Measurements from ENCODE around the gene AARS2. TPM values are rescaled to one million over a fixed set of nuclear protein-coding genes. Genes with fewer than 3 reads are reported as not detected.

The AARS2 gene
- polyA plus RNA-seq, 2 of the 4 experiments (the other 2 are of a cell fraction): 4.3 to 6.2 TPM

DNA sequence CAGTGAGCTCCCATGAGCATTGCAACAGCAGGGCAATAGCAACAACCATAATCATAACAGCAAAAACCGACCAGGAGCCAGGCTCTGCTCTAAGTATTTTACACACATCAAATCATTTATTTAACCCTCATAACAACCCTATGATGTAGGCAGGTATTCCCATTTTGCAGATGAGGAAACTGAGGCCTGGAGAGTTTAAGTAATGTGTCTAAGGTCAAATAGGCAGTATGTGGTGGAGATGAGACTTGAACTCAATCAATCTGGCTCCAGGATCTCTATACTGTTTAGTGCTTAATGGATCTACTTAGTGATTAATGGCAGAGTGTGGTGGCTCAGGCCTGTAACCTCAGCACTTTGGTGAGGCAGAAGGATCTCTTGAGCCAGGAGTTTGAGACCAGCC is 39.5 kb downstream of the AARS2 start:
- CTCF ChIA-PET: interaction anchor here (1.0 to 2.8 kb wide), 3 partner anchors 15 to 66 kb away, joined by 3 to 12 read pairs (median 6); no protein-coding TSS in a partner anchor

DNA sequence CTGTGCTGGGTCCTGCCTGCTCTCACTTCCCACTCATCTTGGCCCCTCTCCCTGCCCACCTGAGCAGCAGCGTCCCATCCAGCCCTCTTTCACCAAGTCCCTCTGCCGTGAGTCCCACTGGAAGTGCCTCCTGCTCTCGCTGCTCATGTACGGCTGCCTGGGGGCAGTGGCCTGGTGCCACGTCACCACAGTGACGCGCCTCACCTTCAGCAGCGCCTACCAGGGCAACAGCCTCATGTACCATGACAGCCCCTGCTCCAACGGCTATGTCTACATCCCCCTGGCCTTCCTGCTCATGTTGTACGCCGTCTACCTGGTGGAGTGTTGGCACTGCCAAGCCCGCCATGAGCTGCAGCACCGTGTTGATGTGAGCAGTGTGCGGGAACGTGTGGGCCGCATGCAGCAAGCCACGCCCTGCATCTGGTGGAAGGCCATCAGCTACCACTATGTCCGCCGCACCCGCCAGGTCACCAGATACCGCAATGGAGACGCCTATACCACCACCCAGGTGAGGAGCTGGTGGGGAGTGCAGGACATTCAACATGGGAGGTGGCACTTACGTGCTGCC is 40.1 kb downstream of the AARS2 start:
- no peak for TF ChIP-seq EP300 (IDR thresholded peaks at IDR 0.05)
- TF ChIP-seq PHF8 (IDR thresholded peaks at IDR 0.05; ENCODE audit: borderline replicate concordance, low read depth): no peak
- CTCF ChIA-PET: interaction anchor here (1.6 to 1.8 kb wide), 2 partner anchors 16 to 66 kb away, joined by 4 to 6 read pairs; no protein-coding TSS in a partner anchor
- ATAC-seq: no peak
- Histone ChIP-seq H3K9me3 (no peaks in the 10 kb centered on the region), H3K4me1 (no peaks in the 10 kb centered on the region), H3K27ac (no peak overlapping the region), H3K4me3 (no peak overlapping the region), H3K4me2 (no peak overlapping the region)
- 72% methylated on average over 14 of the region's 23 CpGs for WGBS (ENCODE audit: missing lambda C conversion rate)
- POLR2A ChIA-PET: no interaction called here
- DNase-seq (ENCODE audit: low read depth in 1 of 2, low spot score in 1 of 2): no peak
- no peak for FAIRE-seq

More for the DNA sequence above, 39.5 kb downstream of the AARS2 start:
- Histone ChIP-seq H3K4me3 (no peak overlapping the region), H3K4me2 (no peak overlapping the region), H3K27ac (no peak overlapping the region), H3K4me1 (no peaks in the 10 kb centered on the region), H3K9me3 (no peaks in the 10 kb centered on the region)
- ATAC-seq: no peak
- TF ChIP-seq ESRRA (IDR thresholded peaks at IDR 0.05; ENCODE audit: borderline replicate concordance, low read length) (no peak), JUN (IDR thresholded peaks at IDR 0.05) (no peak), HOXB5 (CRISPR knock-in tag; IDR thresholded peaks at IDR 0.05) (no peak), RFX5 (IDR thresholded peaks at IDR 0.05) (no peak), EHF (CRISPR knock-in tag; IDR thresholded peaks at IDR 0.05) (no peak), MAFK (IDR thresholded peaks at IDR 0.05; ENCODE audit: partially characterized antibody) (no peak), POLR2AphosphoS2 (conservative IDR thresholded peaks at IDR 0.05; ENCODE audit: low read length) (no peak), RAD21 (conservative IDR thresholded peaks at IDR 0.05 in 1 of 2, IDR thresholded peaks at IDR 0.05 in 1 of 2) (no peak), HOXB13 (CRISPR knock-in tag; IDR thresholded peaks at IDR 0.05; ENCODE audit: low read depth) (no peak)
- TF ChIP-seq, protein P1, sequence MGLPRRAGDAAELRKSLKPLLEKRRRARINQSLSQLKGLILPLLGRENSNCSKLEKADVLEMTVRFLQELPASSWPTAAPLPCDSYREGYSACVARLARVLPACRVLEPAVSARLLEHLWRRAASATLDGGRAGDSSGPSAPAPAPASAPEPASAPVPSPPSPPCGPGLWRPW (IDR thresholded peaks at IDR 0.05): no peak
- DNase-seq (ENCODE audit: low read depth in 1 of 2, low spot score in 1 of 2): no peak
- POLR2A ChIA-PET: no interaction called here
- WGBS (ENCODE audit: missing lambda C conversion rate): 0% methylated on average over 1 of the region's 1 CpG
- no peak for FAIRE-seq

DNA sequence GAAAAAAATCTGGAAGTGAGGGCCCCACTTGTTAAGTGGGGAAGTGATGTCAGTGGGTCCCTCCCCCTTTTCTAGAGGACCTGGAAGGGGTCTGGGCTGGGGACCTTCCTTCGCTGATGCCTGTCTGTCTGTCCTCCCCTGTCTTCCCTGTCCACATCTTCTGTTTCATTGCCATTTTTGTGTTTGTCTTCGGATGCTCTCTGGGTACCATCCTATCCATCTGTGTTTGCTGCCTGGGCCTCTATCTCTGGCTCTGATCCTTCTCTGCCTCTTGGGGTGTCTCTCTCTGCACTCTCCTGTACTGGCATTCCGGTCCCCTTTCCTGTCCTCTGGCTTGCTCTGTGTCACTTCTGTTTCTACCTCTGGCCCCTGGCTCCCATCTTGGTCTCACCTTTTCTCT is 40.6 kb downstream of the AARS2 start:
- Histone ChIP-seq H3K4me2 (no peak overlapping the region), H3K9me3 (no peaks in the 10 kb centered on the region), H3K4me1 (no peaks in the 10 kb centered on the region), H3K4me3 (no peak overlapping the region), H3K27ac (no peak overlapping the region)
- DNase-seq (ENCODE audit: low read depth in 1 of 2, low spot score in 1 of 2) (no peak), FAIRE-seq (no peak), ATAC-seq (no peak)
- POLR2A ChIA-PET: no interaction called here
- CTCF ChIA-PET: interaction anchor here (1.0 to 1.8 kb wide), 3 partner anchors 16 to 66 kb away, joined by 3 to 4 read pairs (median 3); no protein-coding TSS in a partner anchor
- TF ChIP-seq MAFK (IDR thresholded peaks at IDR 0.05; ENCODE audit: partially characterized antibody) (no peak), MAZ (IDR thresholded peaks at IDR 0.05; ENCODE audit: borderline replicate concordance, low read depth, low read length) (no peak), EP300 (IDR thresholded peaks at IDR 0.05) (no peak), ZSCAN20 (CRISPR knock-in tag; IDR thresholded peaks at IDR 0.05) (no peak), FOSL2 (IDR thresholded peaks at IDR 0.05) (no peak), FOSL2 (CRISPR knock-in tag; IDR thresholded peaks at IDR 0.05) (no peak), SREBF2 (IDR thresholded peaks at IDR 0.05) (no peak), NFE2L2 (conservative IDR thresholded peaks at IDR 0.05; ENCODE audit: low read length) (no peak), CBX2 (IDR thresholded peaks at IDR 0.05; ENCODE audit: borderline replicate concordance, low read depth) (no peak), SMC3 (IDR thresholded peaks at IDR 0.05) (no peak), RAD21 (conservative IDR thresholded peaks at IDR 0.05 in 1 of 2, IDR thresholded peaks at IDR 0.05 in 1 of 2) (no peak), HOXB13 (CRISPR knock-in tag; IDR thresholded peaks at IDR 0.05; ENCODE audit: low read depth) (no peak), PHF8 (IDR thresholded peaks at IDR 0.05; ENCODE audit: borderline replicate concordance, low read depth) (no peak), EHMT2 (IDR thresholded peaks at IDR 0.05; ENCODE audit: low read depth) (no peak), NR3C1 (IDR thresholded peaks at IDR 0.05) (no peak), JUN (IDR thresholded peaks at IDR 0.05) (no peak), NPAS2 (CRISPR knock-in tag; IDR thresholded peaks at IDR 0.05; ENCODE audit: borderline replicate concordance) (no peak)
- TF ChIP-seq, protein P1 (IDR thresholded peaks at IDR 0.05): no peak
- TF ChIP-seq, protein P2, sequence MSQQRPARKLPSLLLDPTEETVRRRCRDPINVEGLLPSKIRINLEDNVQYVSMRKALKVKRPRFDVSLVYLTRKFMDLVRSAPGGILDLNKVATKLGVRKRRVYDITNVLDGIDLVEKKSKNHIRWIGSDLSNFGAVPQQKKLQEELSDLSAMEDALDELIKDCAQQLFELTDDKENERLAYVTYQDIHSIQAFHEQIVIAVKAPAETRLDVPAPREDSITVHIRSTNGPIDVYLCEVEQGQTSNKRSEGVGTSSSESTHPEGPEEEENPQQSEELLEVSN (IDR thresholded peaks at IDR 0.05; ENCODE audit: borderline replicate concordance, low read depth): no peak
- TF ChIP-seq, protein P3, sequence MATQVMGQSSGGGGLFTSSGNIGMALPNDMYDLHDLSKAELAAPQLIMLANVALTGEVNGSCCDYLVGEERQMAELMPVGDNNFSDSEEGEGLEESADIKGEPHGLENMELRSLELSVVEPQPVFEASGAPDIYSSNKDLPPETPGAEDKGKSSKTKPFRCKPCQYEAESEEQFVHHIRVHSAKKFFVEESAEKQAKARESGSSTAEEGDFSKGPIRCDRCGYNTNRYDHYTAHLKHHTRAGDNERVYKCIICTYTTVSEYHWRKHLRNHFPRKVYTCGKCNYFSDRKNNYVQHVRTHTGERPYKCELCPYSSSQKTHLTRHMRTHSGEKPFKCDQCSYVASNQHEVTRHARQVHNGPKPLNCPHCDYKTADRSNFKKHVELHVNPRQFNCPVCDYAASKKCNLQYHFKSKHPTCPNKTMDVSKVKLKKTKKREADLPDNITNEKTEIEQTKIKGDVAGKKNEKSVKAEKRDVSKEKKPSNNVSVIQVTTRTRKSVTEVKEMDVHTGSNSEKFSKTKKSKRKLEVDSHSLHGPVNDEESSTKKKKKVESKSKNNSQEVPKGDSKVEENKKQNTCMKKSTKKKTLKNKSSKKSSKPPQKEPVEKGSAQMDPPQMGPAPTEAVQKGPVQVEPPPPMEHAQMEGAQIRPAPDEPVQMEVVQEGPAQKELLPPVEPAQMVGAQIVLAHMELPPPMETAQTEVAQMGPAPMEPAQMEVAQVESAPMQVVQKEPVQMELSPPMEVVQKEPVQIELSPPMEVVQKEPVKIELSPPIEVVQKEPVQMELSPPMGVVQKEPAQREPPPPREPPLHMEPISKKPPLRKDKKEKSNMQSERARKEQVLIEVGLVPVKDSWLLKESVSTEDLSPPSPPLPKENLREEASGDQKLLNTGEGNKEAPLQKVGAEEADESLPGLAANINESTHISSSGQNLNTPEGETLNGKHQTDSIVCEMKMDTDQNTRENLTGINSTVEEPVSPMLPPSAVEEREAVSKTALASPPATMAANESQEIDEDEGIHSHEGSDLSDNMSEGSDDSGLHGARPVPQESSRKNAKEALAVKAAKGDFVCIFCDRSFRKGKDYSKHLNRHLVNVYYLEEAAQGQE (IDR thresholded peaks at IDR 0.05): no peak
- TF ChIP-seq, protein P4, sequence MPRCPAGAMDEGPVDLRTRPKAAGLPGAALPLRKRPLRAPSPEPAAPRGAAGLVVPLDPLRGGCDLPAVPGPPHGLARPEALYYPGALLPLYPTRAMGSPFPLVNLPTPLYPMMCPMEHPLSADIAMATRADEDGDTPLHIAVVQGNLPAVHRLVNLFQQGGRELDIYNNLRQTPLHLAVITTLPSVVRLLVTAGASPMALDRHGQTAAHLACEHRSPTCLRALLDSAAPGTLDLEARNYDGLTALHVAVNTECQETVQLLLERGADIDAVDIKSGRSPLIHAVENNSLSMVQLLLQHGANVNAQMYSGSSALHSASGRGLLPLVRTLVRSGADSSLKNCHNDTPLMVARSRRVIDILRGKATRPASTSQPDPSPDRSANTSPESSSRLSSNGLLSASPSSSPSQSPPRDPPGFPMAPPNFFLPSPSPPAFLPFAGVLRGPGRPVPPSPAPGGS (IDR thresholded peaks at IDR 0.05): no peak
- WGBS (ENCODE audit: missing lambda C conversion rate): 56% methylated on average over 3 of the region's 3 CpGs
